H54 (cell line): ENCODE data around the gene C2CD4D.
"Not testable (repeated sequence)": the region's sequence is repeated elsewhere in the genome, so short reads cannot be mapped to it uniquely, and the experiment has no call there.

Source experiments
- DNase-seq: peaks from one replicate; pipeline ENCODE4 v3.0.0; 2011; ENCODE audit warnings: low spot score, mixed read lengths; ENCODE audit not compliant: insufficient read length
- FAIRE-seq: peaks from 3 replicates; lab custom pipeline; 2011; peaks lifted over from hg19 to GRCh38; lab: Jason Lieb, UNC
- POLR2A ChIP-seq: IDR thresholded peaks from 2 replicates; pipeline ENCODE4 v1.6.1; 2011; ENCODE audit warnings: low read depth, mild to moderate bottlenecking, low read length

C2CD4D gene

GRCh38 chr1:151867765-151868411 is 28.3 kb upstream of the C2CD4D start:
- FAIRE-seq (peak; percentile 60), DNase-seq (no peak)
- no peak for TF ChIP-seq POLR2A

GRCh38 chr1:151867321-151867720 is 27.7 kb upstream of the C2CD4D start:
- no peak for DNase-seq
- no peak for FAIRE-seq
- no peak for TF ChIP-seq POLR2A

- FAIRE-seq (no peak), DNase-seq (no peak)
- no peak for TF ChIP-seq POLR2A
Observed at GRCh38 chr1:151864411-151864810, 24.8 kb upstream of the C2CD4D start.

GRCh38 chr1:151862604-151863003 is 23.0 kb upstream of the C2CD4D start:
- FAIRE-seq = no peak
- TF ChIP-seq POLR2A = no peak
- DNase-seq = no peak

- FAIRE-seq (no peak), DNase-seq (no peak)
- TF ChIP-seq POLR2A = no peak
Observed at GRCh38 chr1:151860504-151861187, 21.0 kb upstream of the C2CD4D start.

- DNase-seq = no peak
- FAIRE-seq = no peak
- no peak for TF ChIP-seq POLR2A
Observed at GRCh38 chr1:151859891-151860293, 20.3 kb upstream of the C2CD4D start.

- FAIRE-seq = no peak
- no peak for TF ChIP-seq POLR2A
- DNase-seq = no peak
Observed at GRCh38 chr1:151858886-151859665, 19.5 kb upstream of the C2CD4D start.

GRCh38 chr1:151858030-151858746 is 18.6 kb upstream of the C2CD4D start:
- TF ChIP-seq POLR2A = no peak
- FAIRE-seq = no peak
- DNase-seq = no peak

GRCh38 chr1:151855933-151856332 is 16.3 kb upstream of the C2CD4D start:
- FAIRE-seq (no peak), DNase-seq (no peak)
- no peak for TF ChIP-seq POLR2A

GRCh38 chr1:151855516-151855915 is 15.9 kb upstream of the C2CD4D start:
- FAIRE-seq, DNase-seq: not testable (repeated sequence)

- FAIRE-seq (no peak), DNase-seq (no peak)
- TF ChIP-seq POLR2A = no peak
Observed at GRCh38 chr1:151854658-151855057, 15.0 kb upstream of the C2CD4D start.

- TF ChIP-seq POLR2A = no peak
- DNase-seq (no peak), FAIRE-seq (no peak)
Observed at GRCh38 chr1:151853411-151853943, 13.9 kb upstream of the C2CD4D start, which contains the start of gene THEM5. TSS of gene THEM5 (minus strand) at chr1:151853712. CDS start at chr1:151853565, 147 bp downstream.

- no peak for DNase-seq
- FAIRE-seq = no peak
Observed at GRCh38 chr1:151852733-151853132, 13.1 kb upstream of the C2CD4D start.

GRCh38 chr1:151851886-151852285 is 12.3 kb upstream of the C2CD4D start:
- DNase-seq (no peak), FAIRE-seq (no peak)
- TF ChIP-seq POLR2A = no peak

More at GRCh38 chr1:151852733-151853132, 13.1 kb upstream of the C2CD4D start:
- TF ChIP-seq POLR2A = no peak
